Activated naive CD8-positive, alpha-beta T cell treated with anti-CD3 and anti-CD28 coated beads, Interleukin-2, amount 10 ng/mL, durations not matched to agents 7 days and 5 days (primary cell): ENCODE measurements around the gene MAML3. TPM values are rescaled to one million over a fixed set of nuclear protein-coding genes. Genes with fewer than 3 reads are reported as not detected.

Source experiments
- ATAC-seq: fragments of 150-1000 bp; cut with Tn5 transposase; one replicate; pipeline ENCODE4 v1.10.0; 2021; ENCODE audit warnings: low read depth, moderate library complexity
- POLR2A ChIA-PET: fragments of 350-600 bp; sonication (Branson Sonifier 250); formaldehyde crosslinking; loops from one replicate; lab custom pipeline; 2021; ENCODE audit warnings: antibody characterized with exemption; lab: Charles Lee
- DNase-seq: peaks from one replicate; pipeline ENCODE4 v3.0.0; 2021
- H3K27ac Mint-ChIP-seq: one replicate; pipeline ENCODE4 v1.8.0; 2022; ENCODE audit warnings: mild to moderate bottlenecking, mixed read lengths
- H3K27me3 Mint-ChIP-seq: one replicate; pipeline ENCODE4 v1.8.0; 2022; ENCODE audit warnings: mild to moderate bottlenecking, moderate library complexity, mixed read lengths
- H3K36me3 Mint-ChIP-seq: one replicate; pipeline ENCODE4 v1.8.0; 2021; ENCODE audit warnings: mild to moderate bottlenecking, mixed read lengths
- H3K4me1 Mint-ChIP-seq: one replicate; pipeline ENCODE4 v1.8.0; 2021; ENCODE audit warnings: mixed read lengths
- H3K4me3 Mint-ChIP-seq: one replicate; pipeline ENCODE4 v1.8.0; 2022; ENCODE audit warnings: mild to moderate bottlenecking, moderate library complexity, mixed read lengths
- H3K9me3 Mint-ChIP-seq: one replicate; pipeline ENCODE4 v1.8.0; 2021; ENCODE audit warnings: mixed read lengths
- total RNA-seq, 2 experiments: library from RNA; stranded (reverse); gene quantifications; one replicate each; pipeline ENCODE4 v1.2.3, GENCODE V29; 2021

MAML3 gene
- total RNA-seq, 2 experiments from 2014 or later = 4.6 to 4.7 TPM

GRCh38 chr4:139786494-139787354 is 367.3 kb downstream of the MAML3 start:
- POLR2A ChIA-PET = no interaction called here
- ATAC-seq = no peak
- peaks cover 3% of the 10 kb centered on the region for H3K4me1 Mint-ChIP-seq
- H3K9me3 Mint-ChIP-seq = no peaks in the 10 kb centered on the region
- H3K27ac Mint-ChIP-seq = no peak overlapping the region
- DNase-seq = no peak
- H3K36me3 Mint-ChIP-seq = no peaks in the 10 kb centered on the region
- no peaks in the 10 kb centered on the region for H3K27me3 Mint-ChIP-seq
- H3K4me3 Mint-ChIP-seq = no peak overlapping the region

DNA sequence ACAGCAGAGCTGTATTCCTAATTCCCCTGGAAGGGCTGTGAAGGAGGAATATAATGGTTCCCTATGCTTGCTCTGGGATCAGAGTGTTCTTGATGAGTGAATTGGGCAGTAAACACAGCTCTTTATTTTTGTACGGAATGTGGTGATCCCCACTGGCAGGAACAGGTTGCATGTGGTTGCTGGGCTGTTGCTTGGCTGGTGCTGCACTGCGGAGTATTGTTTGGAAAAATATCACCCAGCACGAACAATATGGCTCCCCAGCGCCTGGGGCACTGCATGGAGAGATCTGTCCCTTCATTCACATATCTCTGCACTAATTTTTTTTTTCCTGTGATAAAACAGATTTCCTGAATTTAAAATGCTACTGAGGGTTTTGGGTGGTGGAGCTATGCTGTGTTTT is 368.6 kb downstream of the MAML3 start:
- no peaks in the 10 kb centered on the region for H3K27me3 Mint-ChIP-seq
- no peak overlapping the region for H3K4me3 Mint-ChIP-seq

DNA sequence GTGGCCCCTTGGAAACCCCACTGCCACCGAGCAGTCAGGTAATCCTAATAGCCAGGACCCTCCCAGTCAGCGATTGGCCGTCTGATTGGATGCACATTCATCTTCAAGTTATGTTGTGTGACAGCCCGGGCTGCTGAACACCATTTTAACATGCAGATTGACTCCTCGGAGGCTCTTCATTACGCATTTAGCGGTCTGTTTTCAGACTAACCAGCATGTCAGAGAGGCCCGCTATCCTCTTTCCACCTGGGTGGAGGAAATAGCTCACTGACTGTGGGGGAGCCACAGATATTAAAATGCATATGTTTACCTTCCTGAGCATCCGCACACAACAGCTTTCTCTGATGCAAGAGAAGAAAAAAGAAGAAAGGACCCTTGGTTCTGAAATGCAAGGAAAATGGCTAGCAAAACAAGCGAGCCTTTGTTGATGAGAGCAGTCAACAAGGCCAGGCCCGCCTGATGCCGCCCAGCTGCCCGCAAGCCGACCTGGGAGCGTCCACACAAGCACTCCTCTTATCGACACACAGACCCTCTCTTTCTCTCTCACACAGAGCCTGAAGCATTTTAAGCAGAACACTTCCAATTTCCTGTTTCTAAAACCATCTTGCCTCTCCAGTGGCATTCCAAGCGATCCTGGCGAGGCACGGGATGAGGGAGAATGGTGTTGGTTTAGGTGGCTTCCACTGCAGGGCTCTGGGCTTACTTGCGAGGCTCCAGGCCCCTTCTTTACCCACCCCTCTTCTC is 370.1 kb downstream of the MAML3 start:
- Mint-ChIP-seq H3K4me3 (no peak overlapping the region), H3K27me3 (no peaks in the 10 kb centered on the region), H3K27ac (no peak overlapping the region), H3K36me3 (no peaks in the 10 kb centered on the region), H3K4me1 (peaks cover 3% of the 10 kb centered on the region), H3K9me3 (no peaks in the 10 kb centered on the region)
- ATAC-seq = no peak
- POLR2A ChIA-PET = no interaction called here
- no peak for DNase-seq

More for the DNA sequence above, 368.6 kb downstream of the MAML3 start:
- peaks cover 3% of the 10 kb centered on the region for H3K4me1 Mint-ChIP-seq
- H3K36me3 Mint-ChIP-seq = no peaks in the 10 kb centered on the region
- DNase-seq (no peak), ATAC-seq (no peak)
- H3K9me3 Mint-ChIP-seq = no peaks in the 10 kb centered on the region
- no peak overlapping the region for H3K27ac Mint-ChIP-seq
- POLR2A ChIA-PET = no interaction called here

DNA sequence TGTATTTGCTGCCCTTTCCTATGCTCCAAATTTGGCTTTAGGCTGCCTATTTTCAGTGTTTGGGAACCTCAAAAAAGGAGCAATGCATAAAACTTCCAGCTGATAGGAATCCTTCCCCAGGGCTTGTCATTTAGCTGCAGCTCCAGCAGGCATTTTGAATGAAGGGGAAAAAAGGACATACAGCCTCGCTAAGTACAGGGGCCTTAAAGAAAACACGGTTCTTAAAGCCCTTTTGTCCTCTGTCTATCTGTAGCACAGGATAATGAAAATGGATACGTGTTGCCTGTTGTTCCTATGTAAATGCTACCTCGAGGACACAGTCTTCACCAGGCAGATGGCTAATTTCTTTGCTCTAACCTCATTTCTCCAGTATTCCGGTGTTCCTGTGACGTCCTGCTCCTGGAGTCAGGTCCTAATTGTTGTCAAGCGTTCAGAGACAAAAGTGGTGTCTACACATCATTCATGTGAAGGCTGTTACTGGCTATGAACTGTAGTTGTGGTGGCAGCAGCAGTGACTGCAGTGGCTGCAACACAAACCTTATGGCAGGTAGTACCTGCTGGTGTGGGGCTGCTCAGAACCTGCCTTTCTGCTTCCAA is 371.0 kb downstream of the MAML3 start:
- Mint-ChIP-seq H3K27ac (no peak overlapping the region), H3K9me3 (no peaks in the 10 kb centered on the region), H3K36me3 (no peaks in the 10 kb centered on the region), H3K27me3 (no peaks in the 10 kb centered on the region), H3K4me3 (no peak overlapping the region), H3K4me1 (no peaks in the 10 kb centered on the region)
- POLR2A ChIA-PET = interaction anchor here (0.6 kb wide), 1 partner anchor 493 kb away, joined by 5 read pairs; no protein-coding TSS in a partner anchor
- ATAC-seq (no peak), DNase-seq (no peak)

DNA sequence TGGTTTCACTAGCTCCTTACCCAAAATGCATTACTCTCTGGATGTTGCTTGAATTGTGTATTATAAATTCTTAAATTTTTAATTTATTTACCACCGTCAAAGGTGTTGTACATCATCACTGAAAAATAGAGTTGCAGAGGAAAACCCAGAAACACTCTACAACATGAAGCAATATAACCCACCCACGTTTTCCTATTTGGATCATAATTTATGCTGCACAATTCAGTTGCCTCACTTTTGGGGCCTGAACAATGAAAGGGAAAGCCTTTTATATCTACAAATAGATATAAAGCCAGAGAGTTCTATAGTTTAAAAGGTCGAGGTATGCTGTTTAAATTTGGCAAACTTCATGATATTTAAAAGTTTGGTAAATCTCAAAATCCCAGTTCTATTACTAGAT is 372.9 kb downstream of the MAML3 start:
- no peak for DNase-seq
- H3K9me3 Mint-ChIP-seq = no peaks in the 10 kb centered on the region
- no peaks in the 10 kb centered on the region for H3K36me3 Mint-ChIP-seq
- H3K27me3 Mint-ChIP-seq = no peaks in the 10 kb centered on the region
- H3K4me3 Mint-ChIP-seq = no peak overlapping the region
- POLR2A ChIA-PET = no interaction called here
- H3K4me1 Mint-ChIP-seq = no peaks in the 10 kb centered on the region
- no peak overlapping the region for H3K27ac Mint-ChIP-seq
- no peak for ATAC-seq

DNA sequence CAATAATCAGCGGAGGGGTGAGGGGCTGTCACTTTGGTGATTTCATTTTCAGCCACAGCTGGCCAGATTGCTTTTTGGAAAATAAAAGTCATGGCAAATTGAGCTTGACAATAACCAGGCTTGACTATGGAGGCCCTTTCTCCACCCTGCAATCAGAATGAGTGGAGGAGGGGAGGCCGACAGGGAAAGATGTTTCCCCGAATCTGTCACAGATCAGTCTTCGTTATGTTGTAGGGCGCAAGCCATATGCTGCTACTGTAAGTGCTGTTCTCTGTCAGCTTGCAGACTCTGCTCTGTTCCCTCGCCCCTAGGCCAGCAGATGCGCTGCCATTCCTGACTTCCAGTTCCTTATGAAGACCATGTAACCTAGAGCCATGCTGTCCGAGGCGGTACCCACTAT is 374.3 kb downstream of the MAML3 start:
- H3K36me3 Mint-ChIP-seq = no peaks in the 10 kb centered on the region
- no peaks in the 10 kb centered on the region for H3K4me1 Mint-ChIP-seq
- H3K4me3 Mint-ChIP-seq = no peak overlapping the region
- H3K9me3 Mint-ChIP-seq = no peaks in the 10 kb centered on the region
- POLR2A ChIA-PET = no interaction called here
- no peak for ATAC-seq
- H3K27me3 Mint-ChIP-seq = no peaks in the 10 kb centered on the region
- no peak for DNase-seq
- H3K27ac Mint-ChIP-seq = no peak overlapping the region

GRCh38 chr4:139777757-139778156 is 376.2 kb downstream of the MAML3 start:
- H3K27me3 Mint-ChIP-seq = peaks cover 2% of the 10 kb centered on the region
- no peak overlapping the region for H3K4me3 Mint-ChIP-seq

GRCh38 chr4:139776235-139776634 is 377.7 kb downstream of the MAML3 start:
- POLR2A ChIA-PET = no interaction called here
- DNase-seq = no peak
- H3K27ac Mint-ChIP-seq = no peak overlapping the region
- no peak for ATAC-seq
- peaks cover 2% of the 10 kb centered on the region for H3K27me3 Mint-ChIP-seq
- no peak overlapping the region for H3K4me3 Mint-ChIP-seq
- H3K36me3 Mint-ChIP-seq = no peaks in the 10 kb centered on the region
- no peaks in the 10 kb centered on the region for H3K4me1 Mint-ChIP-seq
- no peaks in the 10 kb centered on the region for H3K9me3 Mint-ChIP-seq

More at GRCh38 chr4:139777757-139778156, 376.2 kb downstream of the MAML3 start:
- Mint-ChIP-seq H3K27ac (no peak overlapping the region), H3K4me1 (no peaks in the 10 kb centered on the region), H3K36me3 (no peaks in the 10 kb centered on the region), H3K9me3 (no peaks in the 10 kb centered on the region)
- ATAC-seq = no peak
- DNase-seq = no peak
- POLR2A ChIA-PET = no interaction called here

- no peak overlapping the region for H3K4me3 Mint-ChIP-seq
- POLR2A ChIA-PET = no interaction called here
- H3K27me3 Mint-ChIP-seq = peaks cover 5% of the 10 kb centered on the region
- no peak for DNase-seq
- no peaks in the 10 kb centered on the region for H3K36me3 Mint-ChIP-seq
- H3K27ac Mint-ChIP-seq = no peak overlapping the region
- H3K4me1 Mint-ChIP-seq = no peaks in the 10 kb centered on the region
- H3K9me3 Mint-ChIP-seq = no peaks in the 10 kb centered on the region
- ATAC-seq = no peak
These were observed 379.1 kb downstream of the MAML3 start for GRCh38 chr4:139774759-139775487.

- H3K27ac Mint-ChIP-seq = no peak overlapping the region
- no peak for ATAC-seq
- no peak for DNase-seq
- H3K36me3 Mint-ChIP-seq = no peaks in the 10 kb centered on the region
- peaks cover 5% of the 10 kb centered on the region for H3K27me3 Mint-ChIP-seq
- no peaks in the 10 kb centered on the region for H3K9me3 Mint-ChIP-seq
- POLR2A ChIA-PET = no interaction called here
- H3K4me1 Mint-ChIP-seq = no peaks in the 10 kb centered on the region
- H3K4me3 Mint-ChIP-seq = no peak overlapping the region
These were observed 380.2 kb downstream of the MAML3 start for GRCh38 chr4:139773560-139774318.

DNA sequence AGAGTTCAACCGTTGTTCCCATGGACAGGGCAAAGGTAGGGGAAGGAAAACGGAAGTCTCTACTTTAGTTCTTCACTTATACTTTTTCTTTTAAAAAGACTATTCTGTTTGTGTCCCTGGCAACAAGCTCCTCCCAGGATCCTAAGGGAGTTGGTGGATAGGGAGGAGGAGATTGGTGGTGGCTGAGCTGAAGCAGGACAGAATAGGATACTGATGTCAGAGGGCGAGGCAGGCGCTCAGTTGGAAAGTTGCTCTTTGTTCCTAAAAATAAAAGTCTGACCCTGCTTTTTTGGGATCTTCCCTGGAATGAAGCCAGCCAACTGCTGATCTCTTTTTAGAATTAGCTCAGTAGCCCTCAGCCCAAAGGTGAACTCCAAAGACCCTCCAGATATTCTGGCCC is 383.6 kb downstream of the MAML3 start:
- no peak overlapping the region for H3K4me3 Mint-ChIP-seq
- H3K4me1 Mint-ChIP-seq = no peaks in the 10 kb centered on the region
- DNase-seq (no peak), ATAC-seq (no peak)
- peaks cover 5% of the 10 kb centered on the region for H3K27me3 Mint-ChIP-seq
- POLR2A ChIA-PET = no interaction called here
- no peaks in the 10 kb centered on the region for H3K36me3 Mint-ChIP-seq
- no peaks in the 10 kb centered on the region for H3K9me3 Mint-ChIP-seq
- no peak overlapping the region for H3K27ac Mint-ChIP-seq

GRCh38 chr4:139769364-139769763 is 384.6 kb downstream of the MAML3 start:
- DNase-seq = no peak
- H3K4me1 Mint-ChIP-seq = no peaks in the 10 kb centered on the region
- H3K9me3 Mint-ChIP-seq = no peaks in the 10 kb centered on the region
- H3K27me3 Mint-ChIP-seq = peaks cover 5% of the 10 kb centered on the region
- no peaks in the 10 kb centered on the region for H3K36me3 Mint-ChIP-seq
- no peak overlapping the region for H3K4me3 Mint-ChIP-seq
- ATAC-seq = no peak
- H3K27ac Mint-ChIP-seq = no peak overlapping the region
- POLR2A ChIA-PET = no interaction called here
